ENCODE results near the gene TM9SF1. TPM values are rescaled to one million over a fixed set of nuclear protein-coding genes. Genes with fewer than 3 reads are reported as not detected.

TM9SF1 gene
- total RNA-seq, 3 donors from 2014 or later (not counting 1 experiment from before 2014, with no cell fraction given), result 15.2 to 32.1 (median 28.7) TPM

DNA sequence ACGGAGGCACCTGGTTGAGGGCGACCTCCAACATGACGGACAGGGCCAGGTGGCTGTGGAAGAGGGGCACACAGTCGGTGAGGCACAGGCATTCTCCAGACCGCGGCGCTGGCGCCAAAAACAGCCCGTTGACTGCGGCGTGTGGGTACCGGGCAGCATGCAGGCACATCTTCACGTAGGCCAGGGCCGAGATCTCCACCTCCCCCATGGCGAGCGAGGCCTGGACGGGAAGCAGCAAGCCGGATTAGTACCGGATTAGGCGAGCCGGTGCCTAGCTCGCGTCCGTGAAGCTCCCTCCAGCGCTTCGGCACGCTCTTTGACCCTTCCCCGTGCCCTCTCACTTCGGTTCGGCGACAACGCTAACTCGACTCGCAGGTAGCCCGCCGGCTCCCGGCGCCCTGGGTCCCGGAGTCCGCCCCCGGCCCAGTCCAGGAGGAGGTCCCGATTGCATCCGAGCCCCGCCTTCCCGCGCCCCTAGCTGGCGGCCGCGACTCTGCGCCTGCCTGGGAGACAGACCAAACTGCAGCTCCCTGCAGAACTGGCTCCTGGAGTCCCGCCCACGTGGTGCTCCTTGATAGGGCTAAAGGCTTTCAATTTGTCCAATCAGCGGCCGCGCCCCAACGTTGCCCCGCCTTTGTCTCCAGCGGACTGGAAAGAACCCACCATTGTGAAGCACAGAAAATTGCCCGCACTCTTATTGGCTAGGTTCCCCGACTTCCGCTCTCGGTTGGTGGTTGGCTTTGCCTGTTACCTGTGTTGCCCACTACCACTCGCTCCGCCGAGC lies 54.0 kb downstream of the TM9SF1 start, which contains the start of gene EMC9:
EMC9 (minus strand) TSS at position 495 of the 784 bp plus-strand sequence; CDS start at position 208, 287 bp downstream.
- H3K27ac Mint-ChIP-seq, result peak within 1 kb of the TSS; percentile 86 to 93
- H3K4me3 Mint-ChIP-seq, result peak within 1 kb of the TSS; percentile 73
- peaks cover 55% of the 10 kb centered on the region for H3K4me1 ChIP-seq (ENCODE audit: control insufficient read depth, insufficient read depth, low read length)
- H3K4me3 ChIP-seq (ENCODE audit: low read length), result peak within 1 kb of the TSS; percentile 59
- H3K36me3 Mint-ChIP-seq, result peaks cover 7% of the 10 kb centered on the region
- under 1% methylated on average over 65 of the region's 65 CpGs for WGBS (ENCODE audit: insufficient coverage)
- TF ChIP-seq, protein P1, sequence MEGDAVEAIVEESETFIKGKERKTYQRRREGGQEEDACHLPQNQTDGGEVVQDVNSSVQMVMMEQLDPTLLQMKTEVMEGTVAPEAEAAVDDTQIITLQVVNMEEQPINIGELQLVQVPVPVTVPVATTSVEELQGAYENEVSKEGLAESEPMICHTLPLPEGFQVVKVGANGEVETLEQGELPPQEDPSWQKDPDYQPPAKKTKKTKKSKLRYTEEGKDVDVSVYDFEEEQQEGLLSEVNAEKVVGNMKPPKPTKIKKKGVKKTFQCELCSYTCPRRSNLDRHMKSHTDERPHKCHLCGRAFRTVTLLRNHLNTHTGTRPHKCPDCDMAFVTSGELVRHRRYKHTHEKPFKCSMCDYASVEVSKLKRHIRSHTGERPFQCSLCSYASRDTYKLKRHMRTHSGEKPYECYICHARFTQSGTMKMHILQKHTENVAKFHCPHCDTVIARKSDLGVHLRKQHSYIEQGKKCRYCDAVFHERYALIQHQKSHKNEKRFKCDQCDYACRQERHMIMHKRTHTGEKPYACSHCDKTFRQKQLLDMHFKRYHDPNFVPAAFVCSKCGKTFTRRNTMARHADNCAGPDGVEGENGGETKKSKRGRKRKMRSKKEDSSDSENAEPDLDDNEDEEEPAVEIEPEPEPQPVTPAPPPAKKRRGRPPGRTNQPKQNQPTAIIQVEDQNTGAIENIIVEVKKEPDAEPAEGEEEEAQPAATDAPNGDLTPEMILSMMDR (IDR thresholded peaks at IDR 0.05), result peak; percentile 20
- no peaks in the 10 kb centered on the region for H3K9me3 ChIP-seq (ENCODE audit: control insufficient read depth, insufficient read depth, low read length)
- H3K27ac ChIP-seq (ENCODE audit: low read length), result peak within 1 kb of the TSS; percentile 75
- H3K4me1 Mint-ChIP-seq, result peaks cover 54 to 73% of the 10 kb centered on the region in 2 donors
- H3K9me3 Mint-ChIP-seq, result no peaks in the 10 kb centered on the region
- intact Hi-C loops (cut with micrococcal nuclease), result loop anchor here (1.0 kb wide), 1 partner anchor 27 kb away; the partner anchor contains the start of genes DCAF11 and NRL
- DNase-seq (peak; percentile 98 to 99), ATAC-seq (peak; percentile 89 to 97 (median 91))
- H3K27me3 Mint-ChIP-seq (ENCODE audit: low read depth in 2 of 2), result no peaks in the 10 kb centered on the region
- peaks cover 43% of the 10 kb centered on the region for H3K36me3 ChIP-seq (ENCODE audit: control insufficient read depth, insufficient read depth, low read length)
- H3K27me3 ChIP-seq (ENCODE audit: control insufficient read depth, insufficient read depth, low read length), result no peaks in the 10 kb centered on the region

DNA sequence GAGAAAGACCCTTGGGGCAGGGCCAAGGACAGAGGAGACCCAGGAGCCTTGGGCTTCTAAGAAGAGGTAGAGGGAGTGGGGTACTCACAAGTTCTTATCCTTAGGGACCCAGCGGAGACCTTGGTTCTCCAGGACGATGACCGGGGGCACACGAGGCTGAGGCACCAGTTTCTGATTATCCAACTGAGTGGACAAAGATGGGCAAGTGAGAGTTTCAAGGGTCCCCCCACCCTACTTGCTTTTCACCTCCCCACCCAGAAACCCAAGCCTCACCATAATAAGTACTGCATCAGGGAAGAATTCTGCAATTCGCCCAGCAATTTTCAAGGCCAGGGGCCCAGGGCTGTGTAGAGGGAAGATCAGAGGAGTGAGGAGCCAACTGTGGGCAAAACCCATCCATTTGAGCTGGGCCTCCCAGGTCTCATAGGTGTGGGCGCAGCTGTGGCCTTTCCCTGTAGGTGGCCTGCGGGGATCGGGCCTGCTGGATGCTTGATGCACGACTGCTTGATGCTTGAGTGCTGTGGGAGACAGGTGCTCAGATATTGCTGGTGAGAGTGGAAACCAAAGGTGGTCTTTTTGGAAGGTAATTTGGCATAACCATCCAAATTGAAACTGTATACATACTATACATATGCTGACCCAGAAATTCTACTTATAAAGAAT lies 55.8 kb downstream of the TM9SF1 start:
- Histone ChIP-seq H3K4me1 (ENCODE audit: control insufficient read depth, insufficient read depth, low read length) (peaks cover 46% of the 10 kb centered on the region), H3K9me3 (ENCODE audit: control insufficient read depth, insufficient read depth, low read length) (no peaks in the 10 kb centered on the region), H3K27ac (ENCODE audit: low read length) (no peak overlapping the region), H3K4me3 (ENCODE audit: low read length) (no peak overlapping the region), H3K36me3 (ENCODE audit: control insufficient read depth, insufficient read depth, low read length) (peaks cover 40% of the 10 kb centered on the region), H3K27me3 (ENCODE audit: control insufficient read depth, insufficient read depth, low read length) (no peaks in the 10 kb centered on the region)
- Mint-ChIP-seq H3K9me3 (no peaks in the 10 kb centered on the region), H3K36me3 (peaks cover 5% of the 10 kb centered on the region), H3K27ac (peak overlapping the region; percentile 70 to 71), H3K4me1 (peaks cover 47 to 63% of the 10 kb centered on the region in 2 donors), H3K4me3 (peak overlapping the region; percentile 63), H3K27me3 (ENCODE audit: low read depth in 2 of 2) (no peaks in the 10 kb centered on the region)
- intact Hi-C loops (cut with micrococcal nuclease), result loop anchor here (10.0 kb wide), 1 partner anchor 1215 kb away; the partner anchor contains the start of gene PRMT5
- WGBS (ENCODE audit: insufficient coverage), result 91% methylated on average over 9 of the region's 9 CpGs
- no peak for ATAC-seq
- TF ChIP-seq, protein P1 (IDR thresholded peaks at IDR 0.05), result no peak
- peak in 1 of 2 donors; percentile 42 for DNase-seq

Other genes starting within 250 kb of the TM9SF1 start
- gene DHRS4, start 241.7 kb downstream of the TM9SF1 start, total RNA-seq, result 10 to 100 TPM in 1 of 3 donors, 1 to 10 TPM in 2; 7.5 to 10.1 (median 9.9) TPM
- 10 to 100 TPM in 1 of 3 donors, 1 to 10 TPM in 2; 8.6 to 12.4 (median 9.7) TPM for gene DHRS4L2, start 206.5 kb downstream of the TM9SF1 start, total RNA-seq
- 10 to 100 TPM; 17.8 to 28.6 (median 18.6) TPM for gene CARMIL3, start 143.4 kb downstream of the TM9SF1 start, total RNA-seq
- gene CPNE6, start 123.9 kb downstream of the TM9SF1 start, total RNA-seq, result not detected
- 10 to 100 TPM in 2 of 3 donors, 1 to 10 TPM in 1; 9.8 to 13.8 (median 12.3) TPM for gene PCK2, start 101.1 kb downstream of the TM9SF1 start, total RNA-seq
- 10 to 100 TPM; 77.5 to 99.3 (median 96.3) TPM for gene DCAF11, start 80.7 kb downstream of the TM9SF1 start, total RNA-seq
- 1 to 10 TPM in 2 of 3 donors, under 1 TPM in 1; 0.78 to 3.3 (median 2.8) TPM for gene NRL, start 80.5 kb downstream of the TM9SF1 start, total RNA-seq
- gene FITM1, start 64.8 kb downstream of the TM9SF1 start, total RNA-seq, result 1 to 10 TPM in 2 of 3 donors, under 1 TPM in 1; 0.80 to 2.8 (median 2.3) TPM
- gene PSME1, start 59.2 kb downstream of the TM9SF1 start, total RNA-seq, result 100 to 1,000 TPM; 315 to 345 (median 318) TPM
- 10 to 100 TPM in 2 of 3 donors, 1 to 10 TPM in 1; 9.3 to 12.3 (median 12.0) TPM for gene EMC9, start 53.9 kb downstream of the TM9SF1 start, total RNA-seq
- 100 to 1,000 TPM; 193 to 237 (median 234) TPM for gene PSME2, start 48.8 kb downstream of the TM9SF1 start, total RNA-seq
- gene RNF31, start 47.9 kb downstream of the TM9SF1 start, total RNA-seq, result 100 to 1,000 TPM in 2 of 3 donors, 10 to 100 TPM in 1; 96.9 to 134 (median 125) TPM
- gene IRF9, start 34.2 kb downstream of the TM9SF1 start, total RNA-seq, result 100 to 1,000 TPM; 178 to 348 (median 319) TPM
- 100 to 1,000 TPM in 2 of 3 donors, 10 to 100 TPM in 1; 77.7 to 138 (median 103) TPM for gene REC8, start 23.4 kb downstream of the TM9SF1 start, total RNA-seq
- gene IPO4, start 6.6 kb downstream of the TM9SF1 start, total RNA-seq, result 10 to 100 TPM; 46.2 to 61.5 (median 51.9) TPM
- 1 to 10 TPM; 1.3 to 2.9 (median 1.5) TPM for gene TSSK4, start 10.3 kb upstream of the TM9SF1 start, total RNA-seq
- 100 to 1,000 TPM; 105 to 118 (median 115) TPM for gene CHMP4A, start 18.0 kb upstream of the TM9SF1 start, total RNA-seq
- 1 to 10 TPM; 4.0 to 6.1 (median 5.5) TPM for gene MDP1, start 20.6 kb upstream of the TM9SF1 start, total RNA-seq
- gene NEDD8, start 36.9 kb upstream of the TM9SF1 start, total RNA-seq, result 100 to 1,000 TPM in 1 of 3 donors, 10 to 100 TPM in 2; 93.6 to 109 (median 95.9) TPM
- 10 to 100 TPM; 46.5 to 63.3 (median 53.3) TPM for gene GMPR2, start 37.5 kb upstream of the TM9SF1 start, total RNA-seq
- 100 to 1,000 TPM; 158 to 269 (median 176) TPM for gene TINF2, start 47.2 kb upstream of the TM9SF1 start, total RNA-seq
- gene TGM1, start 67.7 kb upstream of the TM9SF1 start, total RNA-seq, result 1 to 10 TPM; 1.7 to 4.9 (median 4.7) TPM
- gene RABGGTA, start 76.2 kb upstream of the TM9SF1 start, total RNA-seq, result 10 to 100 TPM; 72.9 to 95.1 (median 88.5) TPM
- gene DHRS1, start 104.3 kb upstream of the TM9SF1 start, total RNA-seq, result 10 to 100 TPM; 39.8 to 59.0 (median 43.3) TPM
- gene NOP9, start 104.4 kb upstream of the TM9SF1 start, total RNA-seq, result 10 to 100 TPM; 34.9 to 47.8 (median 39.2) TPM
- gene CIDEB, start 112.5 kb upstream of the TM9SF1 start, total RNA-seq, result 10 to 100 TPM; 40.0 to 59.6 (median 46.6) TPM
- 10 to 100 TPM; 27.6 to 40.5 (median 37.4) TPM for gene LTB4R2, start 114.7 kb upstream of the TM9SF1 start, total RNA-seq
- 10 to 100 TPM; 33.5 to 55.7 (median 49.7) TPM for gene LTB4R, start 116.1 kb upstream of the TM9SF1 start, total RNA-seq
- gene ADCY4, start 139.6 kb upstream of the TM9SF1 start, total RNA-seq, result 10 to 100 TPM in 2 of 3 donors, 1 to 10 TPM in 1; 9.8 to 17.6 (median 11.3) TPM
- gene RIPK3, start 144.6 kb upstream of the TM9SF1 start, total RNA-seq, result 10 to 100 TPM; 36.1 to 58.2 (median 45.5) TPM
- gene NFATC4, start 172.7 kb upstream of the TM9SF1 start, total RNA-seq, result not detected
- under 1 TPM; 0.23 to 0.53 (median 0.42) TPM for gene NYNRIN, start 203.6 kb upstream of the TM9SF1 start, total RNA-seq
- 1 to 10 TPM in 2 of 3 donors, under 1 TPM in 1; 0.75 to 1.5 (median 1.1) TPM for gene CBLN3, start 234.2 kb upstream of the TM9SF1 start, total RNA-seq
- gene KHNYN, start 234.5 kb upstream of the TM9SF1 start, total RNA-seq, result 100 to 1,000 TPM; 106 to 141 (median 116) TPM
- gene SDR39U1, start 247.3 kb upstream of the TM9SF1 start, total RNA-seq, result 100 to 1,000 TPM in 2 of 3 donors, 10 to 100 TPM in 1; 97.1 to 106 (median 100) TPM

Measured in natural killer cell (primary cell).